AML-193 (cell line): ENCODE measurements around the gene RABL3.
"Not testable (repeated sequence)": the region's sequence is repeated elsewhere in the genome, so short reads cannot be mapped to it uniquely, and the experiment has no call there.

Experiments
- DNase-seq, 2 experiments: peaks; one replicate each; lab custom pipeline; 2025; lab: John Stamatoyannopoulos, UW

The RABL3 gene

DNA sequence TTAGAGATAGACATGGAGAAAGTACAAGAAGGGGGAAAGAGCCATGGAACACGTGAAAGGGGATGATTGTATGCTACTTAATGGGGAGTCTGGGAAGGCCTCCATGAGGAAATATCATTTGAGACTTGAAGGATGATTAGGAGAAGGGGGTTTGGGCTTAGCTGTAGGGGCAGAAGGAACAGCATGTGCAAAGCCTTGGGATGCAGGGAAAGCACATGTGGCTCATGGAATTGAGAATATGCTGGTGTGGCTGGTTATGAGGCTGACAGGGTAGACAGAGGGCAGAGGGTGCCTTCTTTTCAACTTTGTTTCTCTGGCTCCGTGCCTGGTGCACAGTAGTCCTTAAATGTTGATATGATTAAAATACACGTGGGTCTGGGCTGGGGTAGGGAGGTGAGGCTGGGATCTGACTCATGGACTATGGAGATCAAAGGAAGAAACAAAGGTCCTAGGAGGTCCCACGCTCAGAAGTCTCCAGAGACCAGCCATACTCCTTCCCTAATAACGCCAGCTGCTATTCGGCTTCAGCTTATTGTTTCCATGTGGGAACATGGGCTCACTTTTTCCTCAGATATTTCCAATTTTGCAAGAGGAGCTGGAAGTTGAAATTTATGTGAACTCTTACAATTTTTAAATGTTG is 1.4 kb upstream of the RABL3 start:
- DNase-seq, result no peak

DNA sequence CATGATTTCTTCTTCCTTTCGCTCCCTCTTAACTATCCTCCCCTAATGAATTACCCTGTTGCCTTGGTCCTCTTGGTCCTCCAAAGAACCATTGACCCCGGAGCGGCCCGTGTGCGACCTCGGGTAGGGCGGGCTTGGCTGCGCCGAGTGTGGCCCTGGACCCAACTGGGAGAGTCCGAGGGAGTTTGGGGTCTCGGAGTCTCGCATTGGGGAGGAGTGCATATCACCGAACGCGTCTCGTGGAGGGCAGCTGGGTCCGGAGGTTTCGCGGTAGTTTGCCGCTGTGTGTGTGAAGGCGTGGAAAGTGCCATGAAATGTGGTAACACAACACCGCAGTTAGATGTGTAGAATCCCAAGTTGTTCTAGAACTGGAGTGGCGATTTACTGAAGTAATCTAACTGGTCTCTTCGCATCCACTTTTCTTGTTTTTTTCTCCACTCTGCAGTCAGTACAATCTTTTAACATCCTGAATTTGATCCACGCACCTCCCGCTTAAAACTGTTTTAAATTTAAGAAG is 591 bp upstream of the RABL3 start:
- peak in 1 of 2 experiments; percentile 36 for DNase-seq

DNA sequence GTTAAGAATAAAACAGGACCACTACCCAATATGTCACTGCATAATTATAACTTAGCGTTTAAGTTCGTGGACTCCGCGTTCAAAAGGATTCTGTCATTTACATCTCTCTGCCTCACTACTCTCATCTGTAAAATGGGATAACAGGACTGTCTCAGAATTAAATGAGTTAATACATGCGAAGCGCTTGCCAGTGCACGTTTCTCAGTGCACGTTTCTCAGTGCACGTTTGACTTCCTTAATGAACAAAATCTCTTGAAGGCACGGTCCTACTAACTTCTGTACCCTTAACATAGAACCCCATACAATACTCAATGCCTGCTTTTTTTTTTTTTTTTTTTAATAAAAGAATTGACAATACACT is 499 bp downstream of the RABL3 start:
- DNase-seq, result peak; percentile 74 to 76

DNA sequence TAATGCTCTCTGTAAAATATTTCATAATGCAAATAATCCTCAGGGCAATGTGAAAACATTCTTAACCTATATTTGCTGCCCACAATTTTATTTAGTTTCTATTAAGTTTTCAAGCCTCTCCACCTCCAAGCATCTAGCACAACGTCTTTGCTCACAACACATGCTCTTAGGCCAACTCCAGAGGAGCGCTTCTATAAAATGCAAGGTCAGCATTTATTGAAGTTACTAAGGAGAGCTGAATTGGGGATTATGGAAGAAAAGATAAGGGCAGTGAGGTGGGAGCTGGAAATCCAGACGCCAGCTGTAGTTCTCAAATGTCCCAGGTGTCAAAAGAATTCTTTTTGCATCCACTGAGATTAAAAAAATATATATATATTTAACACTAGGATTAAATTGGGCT is 996 bp downstream of the RABL3 start:
- no peak for DNase-seq

DNA sequence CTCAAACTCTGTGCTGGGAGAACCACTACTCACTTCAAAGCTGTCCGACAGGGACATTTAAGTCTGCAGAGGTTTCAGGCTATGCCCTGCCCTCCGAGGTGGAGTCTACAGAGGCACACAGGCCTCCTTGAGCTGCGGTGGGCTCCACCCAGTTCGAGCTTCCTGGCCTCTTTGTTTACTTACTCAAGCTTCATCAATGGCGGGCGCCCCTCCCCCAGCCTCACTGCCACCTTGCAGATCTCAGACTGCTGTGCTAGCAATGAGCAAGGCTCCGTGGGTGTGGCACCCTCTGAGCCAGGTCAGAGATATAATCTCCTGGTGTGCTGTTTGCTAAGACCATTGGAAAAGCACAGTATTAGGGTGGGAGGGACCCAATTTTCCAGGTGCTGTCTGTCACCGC is 4.3 kb downstream of the RABL3 start:
- not testable (repeated sequence) for DNase-seq

DNA sequence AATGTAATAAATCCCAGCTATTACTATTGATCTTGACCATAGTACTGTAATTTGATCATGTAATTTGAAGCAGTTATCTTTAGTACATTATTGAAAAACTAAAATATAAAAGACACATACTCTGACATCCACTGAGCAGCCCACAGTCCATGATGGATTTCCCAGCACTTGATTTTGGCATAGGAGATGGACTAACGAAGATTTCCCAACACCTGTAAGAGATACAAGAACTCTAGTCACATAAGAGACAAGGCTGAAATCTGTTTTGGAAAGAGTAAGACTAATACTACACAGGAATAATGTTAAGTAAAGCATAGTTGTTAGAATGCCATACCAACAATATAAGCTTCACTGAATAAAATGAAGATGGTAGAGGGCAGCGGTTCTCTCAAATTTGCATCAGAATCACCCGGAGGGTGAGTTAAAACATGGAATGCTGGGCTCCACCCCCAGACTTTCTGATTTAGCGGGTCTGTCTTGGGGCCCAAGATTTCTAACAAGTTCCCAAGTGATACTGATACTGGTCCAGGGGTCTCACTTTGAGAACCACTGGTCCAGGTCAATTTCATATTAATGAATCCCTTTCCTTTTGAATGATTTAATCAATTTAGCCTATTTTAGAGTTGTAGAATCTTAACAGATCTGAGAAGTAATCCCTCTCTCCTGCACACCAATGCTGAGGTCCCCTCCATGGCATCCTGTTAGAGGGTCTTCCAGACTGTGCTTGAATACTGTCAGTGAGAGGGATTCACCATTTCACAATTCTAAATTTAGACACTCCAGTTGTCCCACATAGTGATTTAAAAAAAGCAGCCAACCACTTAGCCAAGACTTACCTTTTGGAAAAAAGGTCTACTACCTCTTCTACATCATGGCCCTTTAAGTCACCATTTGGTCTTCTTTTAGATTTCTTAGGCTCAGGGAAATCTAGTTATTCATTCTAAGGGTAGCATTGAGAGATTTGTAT is 11.5 kb downstream of the RABL3 start:
- no peak for DNase-seq

DNA sequence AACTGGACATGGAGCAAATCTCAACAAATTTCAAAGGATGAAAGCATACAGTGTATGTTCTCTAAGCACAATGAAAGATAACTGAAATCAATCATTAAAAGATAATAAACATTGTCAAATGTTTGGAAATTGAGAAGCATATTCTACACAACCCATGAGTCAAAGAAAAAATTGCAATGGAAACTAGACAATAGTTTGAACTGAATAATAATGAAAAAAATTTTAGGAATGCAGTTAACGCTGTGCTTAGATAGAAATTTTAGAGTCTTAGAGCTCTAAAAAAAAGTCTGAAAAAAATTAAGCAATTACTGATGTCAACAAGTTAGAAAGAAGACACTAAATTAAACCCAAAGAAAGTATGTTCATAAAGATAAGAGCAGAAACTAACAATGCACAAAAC is 15.5 kb downstream of the RABL3 start:
- DNase-seq, result no peak

DNA sequence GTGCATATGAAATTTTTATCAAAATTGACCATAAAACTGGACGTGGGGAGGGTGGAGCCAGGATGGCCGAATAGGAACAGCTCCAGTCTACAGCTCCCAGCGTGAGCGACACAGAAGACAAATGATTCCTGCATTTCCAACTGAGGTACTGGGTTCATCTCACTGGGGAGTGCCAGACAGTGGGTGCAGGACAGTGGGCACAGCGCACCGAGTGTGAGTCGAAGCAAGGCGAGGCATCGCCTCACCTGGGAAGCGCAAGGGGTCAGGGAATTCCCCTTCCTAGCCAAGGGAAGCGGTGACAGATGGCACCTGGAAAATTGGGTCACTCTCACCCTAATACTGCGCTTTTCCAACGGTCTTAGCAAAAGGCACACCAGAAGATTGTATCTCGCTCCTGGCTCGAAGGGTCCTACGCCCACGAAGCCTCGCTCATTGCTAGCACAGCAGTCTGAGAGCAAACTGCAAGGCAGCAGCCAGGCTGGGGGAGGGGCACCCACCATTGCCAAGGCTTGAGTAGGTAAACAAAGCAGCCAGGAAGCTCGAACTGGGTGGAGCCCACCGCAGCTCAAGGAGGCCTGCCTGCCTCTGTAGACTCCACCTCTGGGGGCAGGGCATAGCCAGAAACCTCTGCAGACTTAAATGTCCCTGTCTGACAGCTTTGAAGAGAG is 23.0 kb downstream of the RABL3 start:
- DNase-seq, result not testable (repeated sequence)

DNA sequence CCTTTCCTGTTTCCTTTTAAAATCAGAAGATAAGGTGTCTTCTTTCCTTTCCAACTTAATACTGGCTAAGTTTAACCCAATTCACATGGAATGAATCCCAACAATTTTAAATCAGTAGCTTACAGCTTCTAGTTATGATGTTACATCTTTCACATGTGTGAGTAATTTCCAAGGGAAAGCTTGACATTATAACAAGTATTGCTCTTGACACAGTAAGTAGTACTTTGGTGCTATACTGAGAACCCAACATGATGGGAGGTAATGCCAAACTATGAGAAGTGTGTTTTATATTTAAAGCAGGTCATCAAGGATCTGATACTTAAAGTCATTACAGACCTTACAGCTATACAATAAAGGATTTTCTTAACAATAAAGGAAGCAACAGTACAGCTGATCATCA is 29.1 kb downstream of the RABL3 start:
- DNase-seq, result no peak

DNA sequence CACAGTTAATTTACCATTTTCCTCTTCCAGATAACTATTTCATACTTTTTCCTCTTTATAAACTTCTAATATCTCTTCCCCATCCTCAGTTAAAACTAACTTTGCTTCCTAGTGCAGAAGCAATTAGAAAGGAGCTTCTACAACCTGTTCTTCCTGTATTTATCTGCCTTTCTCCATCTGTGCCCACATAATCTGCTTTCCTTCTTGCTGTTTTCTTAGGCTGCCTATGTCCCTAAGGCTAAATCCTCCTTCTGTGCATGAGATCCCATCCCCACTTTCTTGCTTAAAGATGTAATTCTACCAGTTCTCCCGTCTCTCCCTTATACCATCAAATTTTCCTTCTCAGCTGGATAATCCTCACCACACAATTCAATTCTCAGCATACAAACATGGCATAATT is 31.9 kb downstream of the RABL3 start:
- no peak for DNase-seq

DNA sequence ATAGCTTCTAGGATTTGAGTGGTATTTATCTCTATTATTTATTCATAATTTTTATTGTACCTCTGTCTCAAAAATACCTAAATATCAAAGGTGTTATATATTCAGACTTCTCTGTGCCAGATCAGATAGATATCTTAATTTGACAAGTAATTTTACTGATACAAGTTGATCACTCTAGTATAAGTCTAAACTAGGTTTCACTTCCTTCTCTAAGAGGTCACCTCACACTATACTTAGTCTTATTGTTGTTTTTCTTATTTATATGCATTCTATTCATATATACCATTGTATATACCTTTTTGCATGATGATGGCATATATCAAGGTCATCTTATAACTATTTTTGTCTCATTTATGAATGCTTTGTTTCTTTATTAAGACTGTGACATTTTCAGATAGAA is 33.9 kb downstream of the RABL3 start:
- no peak for DNase-seq

DNA sequence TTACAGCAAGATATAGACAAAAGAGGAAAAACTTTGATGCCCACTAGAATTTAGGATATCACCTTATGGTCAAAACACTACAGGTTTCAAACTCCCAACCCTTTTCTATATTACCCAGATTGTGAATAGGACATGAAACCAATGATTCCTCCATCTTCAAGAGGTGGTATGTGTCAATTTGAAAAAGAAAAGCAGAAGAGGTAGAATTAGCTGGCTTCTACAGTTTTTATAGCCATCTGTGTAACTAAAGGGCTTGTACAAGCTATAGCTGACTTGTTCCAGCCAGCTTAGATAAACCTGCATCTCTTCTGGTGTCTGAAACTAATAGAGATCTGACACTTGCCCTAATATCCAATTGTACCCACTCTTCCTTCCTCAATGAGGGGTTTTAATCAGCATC is 35.4 kb downstream of the RABL3 start:
- no peak for DNase-seq

DNA sequence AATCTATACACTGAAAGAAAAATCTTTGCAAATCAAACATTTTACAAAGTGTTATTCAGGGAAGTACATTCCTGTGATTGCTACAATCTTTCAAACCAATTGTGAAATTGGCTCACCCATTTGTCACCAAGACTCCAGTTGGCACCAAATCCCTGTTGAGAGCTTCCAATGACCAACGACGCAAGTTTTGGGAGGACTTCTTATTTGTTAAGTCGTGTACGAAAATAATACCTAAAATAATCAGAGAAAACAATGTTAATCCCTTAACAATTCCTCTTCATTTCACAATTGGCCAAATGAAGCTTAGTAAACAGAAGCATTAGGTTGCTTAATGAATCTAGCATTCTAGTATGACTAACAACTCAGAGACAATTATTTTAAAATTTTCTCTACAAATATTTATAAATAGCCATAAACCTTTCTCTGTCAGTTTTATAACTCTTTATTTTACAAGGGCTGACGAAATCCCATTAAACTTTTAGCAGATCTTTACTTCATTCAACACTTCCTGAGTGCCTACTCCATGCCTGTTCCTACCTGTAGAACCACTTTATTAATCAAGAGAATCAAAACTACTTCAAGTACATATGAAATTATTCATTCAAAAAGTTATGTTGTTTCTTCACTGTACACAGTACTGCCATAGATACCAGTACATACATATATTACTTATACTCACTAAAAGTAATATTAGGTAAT is 36.3 kb downstream of the RABL3 start:
- no peak for DNase-seq

DNA sequence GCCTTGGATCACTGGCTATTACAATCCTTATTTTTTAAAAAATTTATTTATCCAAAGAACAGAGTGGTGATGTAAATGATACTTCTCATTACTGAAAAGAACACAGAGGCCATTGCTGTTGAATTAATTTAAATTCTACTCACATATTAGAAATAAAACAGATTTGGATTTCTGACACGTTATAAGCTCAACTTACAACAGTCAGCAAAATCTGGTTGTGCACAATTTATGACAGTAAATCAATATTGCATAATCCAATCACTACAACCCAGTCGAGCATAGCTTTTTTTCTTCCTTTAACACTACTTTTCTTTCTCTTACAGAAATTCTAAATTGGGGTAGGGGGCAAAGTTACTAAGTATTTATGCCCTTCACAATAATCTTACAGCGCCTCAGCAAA is 43.0 kb downstream of the RABL3 start:
- no peak for DNase-seq

DNA sequence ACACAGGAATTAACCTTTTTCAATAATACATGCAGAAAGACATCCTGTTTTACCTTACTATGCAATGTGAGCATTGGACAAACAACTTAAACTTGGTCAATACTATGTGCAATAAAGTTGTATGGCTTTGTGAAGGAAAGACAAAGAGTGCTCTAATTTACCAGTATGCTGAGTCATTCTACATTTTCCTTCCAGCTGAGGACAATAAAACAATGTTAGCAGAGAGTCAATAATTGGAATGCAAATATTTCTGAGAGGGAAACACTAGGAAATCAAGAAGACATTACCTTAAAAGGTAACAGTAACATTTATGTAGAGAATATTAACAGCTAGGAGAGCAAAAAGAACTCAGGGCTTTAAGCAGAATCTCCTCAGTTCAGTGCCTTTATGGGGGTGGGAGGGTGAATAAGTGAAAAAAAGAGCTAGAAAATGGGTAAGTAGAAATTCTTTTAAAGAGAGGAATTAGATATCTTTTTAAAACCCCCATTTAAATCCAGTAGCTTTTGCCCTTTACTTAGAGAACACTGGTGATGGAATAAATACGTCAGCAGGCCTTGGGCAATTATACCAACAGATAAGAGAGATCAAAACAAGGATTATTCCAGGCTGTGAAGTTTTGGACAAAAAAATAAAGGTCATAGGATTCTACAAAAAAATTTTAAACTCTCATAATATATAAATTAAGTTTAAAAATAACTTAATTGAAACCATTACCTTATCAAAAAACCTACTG is 48.7 kb downstream of the RABL3 start:
- DNase-seq, result no peak

DNA sequence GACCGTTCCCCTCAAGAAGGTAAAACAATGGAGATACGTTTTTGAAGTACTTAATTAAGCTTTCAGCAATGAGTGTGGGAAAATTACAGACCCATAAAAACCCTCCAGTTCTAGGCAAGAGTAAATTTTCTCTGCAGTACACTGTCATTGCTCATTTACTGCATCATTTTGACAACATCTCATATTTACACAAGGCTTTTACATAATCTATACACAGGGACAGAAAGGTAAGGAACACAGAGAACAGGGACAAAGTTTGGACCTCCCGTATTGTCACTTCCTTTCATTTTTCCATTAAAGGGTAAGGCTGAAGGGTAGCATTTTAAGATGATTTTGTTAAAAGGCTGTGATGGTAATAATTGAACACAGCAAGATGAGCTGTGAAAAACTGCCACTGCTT is 52.9 kb downstream of the RABL3 start:
- DNase-seq, result no peak

DNA sequence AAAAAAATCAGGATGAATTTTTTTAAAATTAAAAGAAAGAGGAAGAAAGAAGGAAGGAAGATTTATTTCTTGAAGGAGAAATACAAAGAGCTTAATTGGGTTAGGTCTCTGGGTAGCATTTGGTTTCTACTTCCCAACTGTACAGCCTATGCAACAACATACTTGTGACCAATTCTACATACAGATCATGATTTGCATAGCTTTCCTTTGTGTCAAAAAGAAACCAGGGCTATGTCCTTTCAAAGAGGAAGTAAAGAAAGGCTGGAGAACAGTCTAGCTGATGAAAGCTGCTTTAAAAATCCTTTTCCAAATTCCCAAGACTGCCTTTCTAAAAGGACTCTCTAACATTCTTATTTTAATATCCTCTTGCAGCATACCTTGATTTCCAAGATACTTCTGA is 54.2 kb downstream of the RABL3 start:
- peak in 1 of 2 experiments; percentile 13 for DNase-seq

DNA sequence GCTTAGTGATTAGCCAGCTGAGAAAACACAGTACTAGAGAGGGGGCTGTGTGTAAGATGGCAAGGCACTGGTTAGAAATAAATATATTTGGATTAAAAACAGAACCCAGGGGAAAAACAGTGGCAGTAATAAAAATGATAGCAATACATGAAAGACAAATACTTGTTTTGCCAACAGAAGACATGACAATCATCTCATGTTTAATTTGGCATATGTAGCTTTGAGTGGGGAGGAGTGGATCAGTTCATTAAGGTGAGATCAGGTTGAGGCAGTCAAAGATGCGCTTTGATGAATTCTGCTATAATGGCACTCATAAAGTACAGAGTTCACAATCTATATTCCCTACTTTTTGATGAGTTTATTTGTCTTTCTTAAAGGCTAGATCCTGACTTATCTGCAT is 56.9 kb downstream of the RABL3 start:
- no peak for DNase-seq

DNA sequence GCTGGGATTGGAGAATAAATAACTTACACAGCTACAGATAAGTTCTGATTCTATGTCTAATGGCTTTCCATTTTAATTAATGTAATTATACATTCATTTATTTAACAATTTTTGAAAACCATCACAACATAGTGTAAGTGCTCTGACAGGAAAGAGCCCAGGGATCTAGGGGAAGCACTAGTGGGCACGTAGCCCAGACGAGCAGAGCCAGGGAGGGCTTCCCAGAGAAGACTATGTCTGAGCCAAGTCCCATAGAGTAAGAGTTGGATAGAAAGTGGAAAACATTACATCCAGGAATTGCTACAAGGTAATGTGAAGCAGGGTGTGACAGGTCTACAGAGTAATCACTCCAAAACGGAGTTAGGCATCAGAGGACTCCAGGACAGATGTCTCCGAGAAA is 57.4 kb downstream of the RABL3 start:
- DNase-seq, result no peak

DNA sequence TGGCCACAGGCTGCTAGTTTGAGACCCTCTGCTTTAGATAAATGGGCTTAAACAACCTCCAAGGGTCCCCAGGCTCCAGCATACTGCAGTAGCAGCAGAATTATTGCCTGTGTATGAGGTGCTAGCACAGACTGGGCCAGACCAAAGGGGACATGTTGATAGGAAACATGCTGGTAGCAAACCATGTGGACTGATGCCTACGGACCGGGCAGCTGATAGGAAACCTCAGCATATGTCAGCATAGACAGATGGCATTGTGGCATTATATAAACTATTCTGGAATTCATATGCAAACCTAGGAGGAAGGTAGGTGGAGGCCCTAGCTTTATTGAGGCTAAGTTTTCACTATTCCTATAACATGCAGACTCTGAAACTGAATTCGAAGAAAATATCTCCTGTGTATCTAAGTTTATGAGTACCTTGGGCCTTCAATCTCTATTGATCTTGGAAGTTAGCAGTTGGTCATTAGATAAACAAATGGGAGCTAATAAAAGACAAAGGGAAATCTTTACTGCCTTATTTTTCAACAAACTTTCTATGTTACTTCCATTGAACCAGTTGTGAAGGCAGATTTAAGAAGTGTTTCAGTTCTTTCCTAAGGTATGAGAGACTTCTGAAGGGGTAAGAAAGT is 58.5 kb downstream of the RABL3 start:
- no peak for DNase-seq

DNA sequence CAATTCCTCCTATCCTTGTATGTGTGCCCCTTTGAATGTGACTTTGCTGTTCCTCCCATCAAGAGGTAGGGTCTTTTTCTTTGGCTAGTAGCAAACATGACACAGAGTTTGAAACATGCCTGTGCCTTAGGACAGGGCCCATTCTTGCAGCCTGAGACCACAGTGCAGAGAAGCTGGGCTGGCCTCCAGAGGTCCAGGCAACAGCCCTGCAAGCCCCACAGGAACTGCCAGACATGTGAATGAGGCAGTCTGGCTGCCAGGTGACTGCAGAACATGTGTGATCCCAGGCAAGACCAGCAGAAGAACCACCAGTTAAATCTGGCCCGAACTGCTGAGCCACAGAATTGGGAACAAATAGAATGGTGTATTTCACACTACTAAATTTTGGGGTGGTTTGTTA is 59.1 kb downstream of the RABL3 start:
- DNase-seq, result no peak
